H9 (cell line): ENCODE measurements around the gene TTLL12. TPM values are rescaled to one million over a fixed set of nuclear protein-coding genes. Genes with fewer than 3 reads are reported as not detected.

ENCODE experiments used
- DNase-seq: peaks from one replicate; pipeline ENCODE4 v3.0.0-alpha.2; 2017
- H2AFZ ChIP-seq: one replicate; pipeline ENCODE4 v1.6.1; 2013; ENCODE audit warnings: mild to moderate bottlenecking, low read length, control low read depth, moderate library complexity
- H2AK5ac ChIP-seq: 2 replicates; pipeline ENCODE4 v1.6.1; 2013; ENCODE audit warnings: low read length, control low read depth, mixed read lengths; ENCODE audit not compliant: insufficient read length
- H2BK120ac ChIP-seq: one replicate; pipeline ENCODE4 v1.6.1; 2013; ENCODE audit warnings: low read depth, mild to moderate bottlenecking, low read length, control low read depth, inconsistent platforms; ENCODE audit not compliant: poor library complexity, severe bottlenecking
- H2BK12ac ChIP-seq: 2 replicates; pipeline ENCODE4 v1.6.1; 2013; ENCODE audit warnings: low read length, control low read depth, mixed read lengths, low read depth; ENCODE audit not compliant: insufficient read length
- H2BK15ac ChIP-seq: 2 replicates; pipeline ENCODE4 v1.6.1; 2013; ENCODE audit warnings: low read depth, low read length, control low read depth
- H2BK20ac ChIP-seq: one replicate; pipeline ENCODE4 v1.6.1; 2013; ENCODE audit warnings: low read depth, mild to moderate bottlenecking, low read length, control low read depth, inconsistent platforms; ENCODE audit not compliant: poor library complexity, severe bottlenecking
- H2BK5ac ChIP-seq: 2 replicates; pipeline ENCODE4 v1.6.1; 2013; ENCODE audit warnings: low read length, control low read depth, mixed read lengths; ENCODE audit not compliant: insufficient read length
- H3K14ac ChIP-seq: 2 replicates; pipeline ENCODE4 v1.6.1; 2013; ENCODE audit warnings: low read length, control low read depth; ENCODE audit not compliant: insufficient read depth
- H3K18ac ChIP-seq: 2 replicates; pipeline ENCODE4 v1.6.1; 2013; ENCODE audit warnings: low read depth, mild to moderate bottlenecking, mixed read lengths, low read length, control low read depth; ENCODE audit not compliant: insufficient read length
- H3K23ac ChIP-seq: 2 replicates; pipeline ENCODE4 v1.6.1; 2013; ENCODE audit warnings: low read length, control low read depth, mixed read lengths, low read depth; ENCODE audit not compliant: insufficient read length
- H3K23me2 ChIP-seq: 2 replicates; pipeline ENCODE4 v1.6.1; 2013; ENCODE audit warnings: low read depth, mild to moderate bottlenecking, mixed read lengths, low read length, control low read depth; ENCODE audit not compliant: insufficient read length, poor library complexity, severe bottlenecking
- H3K27ac ChIP-seq: 2 replicates; pipeline ENCODE4 v1.5.1; 2013; ENCODE audit warnings: low read length, control low read depth, mixed read lengths, low read depth; ENCODE audit not compliant: insufficient read length
- H3K27me3 ChIP-seq: 2 replicates; pipeline ENCODE4 v1.6.1; 2013; ENCODE audit warnings: low read length, control low read depth, inconsistent platforms; ENCODE audit not compliant: insufficient read depth
- H3K4ac ChIP-seq: 2 replicates; pipeline ENCODE4 v1.6.1; 2013; ENCODE audit warnings: low read depth, mild to moderate bottlenecking, control low read depth, inconsistent platforms, low read length, moderate library complexity
- H3K4me1 ChIP-seq: 2 replicates; pipeline ENCODE4 v1.6.1; 2013; ENCODE audit warnings: low read length, control low read depth, inconsistent platforms; ENCODE audit not compliant: insufficient read depth
- H3K4me2 ChIP-seq: 2 replicates; pipeline ENCODE4 v1.6.1; 2013; ENCODE audit warnings: low read length, control low read depth, mixed read lengths; ENCODE audit not compliant: insufficient read length, insufficient read depth
- H3K56ac ChIP-seq: 2 replicates; pipeline ENCODE4 v1.6.1; 2013; ENCODE audit warnings: low read depth, mild to moderate bottlenecking, mixed read lengths, low read length, control low read depth; ENCODE audit not compliant: insufficient read length
- H3K79me1 ChIP-seq: 2 replicates; pipeline ENCODE4 v1.6.1; 2013; ENCODE audit warnings: low read depth, mild to moderate bottlenecking, moderate library complexity, low read length, control low read depth, inconsistent platforms; ENCODE audit not compliant: insufficient read depth, poor library complexity, severe bottlenecking
- H3K79me2 ChIP-seq: 2 replicates; pipeline ENCODE4 v1.6.1; 2013; ENCODE audit warnings: low read length, control low read depth, inconsistent platforms; ENCODE audit not compliant: insufficient read depth
- H3K9ac ChIP-seq: 2 replicates; pipeline ENCODE4 v1.6.1; 2013; ENCODE audit warnings: low read length, control low read depth, mixed read lengths; ENCODE audit not compliant: insufficient read length; ENCODE audit errors: extremely low read depth
- H3K9me3 ChIP-seq: one replicate; pipeline ENCODE4 v1.6.1; 2013; ENCODE audit warnings: low read depth, low read length, inconsistent platforms; ENCODE audit not compliant: control insufficient read depth
- H3T11ph ChIP-seq: one replicate; pipeline ENCODE4 v1.6.1; 2013; ENCODE audit warnings: mild to moderate bottlenecking, low read length, control low read depth, inconsistent platforms
- H4K20me1 ChIP-seq: one replicate; pipeline ENCODE4 v1.6.1; 2013; ENCODE audit not compliant: control insufficient read depth, insufficient read length, insufficient read depth
- H4K5ac ChIP-seq: 2 replicates; pipeline ENCODE4 v1.6.1; 2013; ENCODE audit warnings: low read depth, mild to moderate bottlenecking, mixed read lengths, low read length, control low read depth; ENCODE audit not compliant: insufficient read length
- H4K8ac ChIP-seq: replicated peaks from 2 replicates; pipeline ENCODE4 v1.6.1; 2013; ENCODE audit warnings: low read length, control low read depth, mixed read lengths, low read depth; ENCODE audit not compliant: insufficient read length
- H4K91ac ChIP-seq: 2 replicates; pipeline ENCODE4 v1.6.1; 2013; ENCODE audit warnings: low read depth, mild to moderate bottlenecking, moderate library complexity, mixed read lengths, low read length, control low read depth; ENCODE audit not compliant: insufficient read length
- H3K27ac Mint-ChIP-seq, 3 experiments: 2 replicates in 2 of 3; 3 replicates in 1 of 3; pipeline ENCODE4 v1.8.0; 2020 to 2021; ENCODE audit warnings: mixed read lengths in 3 of 3, mild to moderate bottlenecking in 1 of 3, moderate library complexity in 1 of 3
- H3K27me3 Mint-ChIP-seq: 2 replicates; pipeline ENCODE4 v1.8.0; 2021; ENCODE audit warnings: low read depth, mild to moderate bottlenecking, moderate library complexity, mixed read lengths
- H3K36me3 Mint-ChIP-seq, 3 experiments: 2 replicates in 2 of 3; 3 replicates in 1 of 3; pipeline ENCODE4 v1.8.0; 2020 to 2021; ENCODE audit warnings: low read depth in 3 of 3, mixed read lengths in 3 of 3; ENCODE audit not compliant: insufficient read depth in 1 of 3
- H3K4me1 Mint-ChIP-seq, 2 experiments: 2 replicates each; pipeline ENCODE4 v1.8.0; 2020; ENCODE audit warnings: mixed read lengths in 2 of 2
- H3K4me3 Mint-ChIP-seq, 2 experiments: 2 replicates in 1 of 2; 3 replicates in 1 of 2; pipeline ENCODE4 v1.8.0; 2020 to 2021; ENCODE audit warnings: mild to moderate bottlenecking in 2 of 2, mixed read lengths in 2 of 2, moderate library complexity in 1 of 2
- H3K9me3 Mint-ChIP-seq, 2 experiments: 2 replicates in 1 of 2; 3 replicates in 1 of 2; pipeline ENCODE4 v1.8.0; 2020; ENCODE audit warnings: mild to moderate bottlenecking in 2 of 2, mixed read lengths in 2 of 2, moderate library complexity in 1 of 2
- CTCF ChIP-seq: fragments of 200-600 bp; sonication (generic); conservative IDR thresholded peaks from 3 replicates; pipeline ENCODE4 v1.8.0; 2021; ENCODE audit warnings: antibody characterized with exemption, mild to moderate bottlenecking
- WGBS: extraction: QIAGEN DNeasy Blood & Tissue Kit; methylation state at CpG from one replicate; pipeline ENCODE4 v1.1.7; 2013; ENCODE audit warnings: missing lambda C conversion rate, low lambda C conversion rate, mixed read lengths; ENCODE audit not compliant: insufficient read length; ENCODE audit errors: extremely low coverage; 5-methylcytosine and 5-hydroxymethylcytosine counted together
- total RNA-seq: library from RNA; stranded (reverse); gene quantifications from 2 replicates; pipeline ENCODE4 v1.2.1, GENCODE V29; 2021

The TTLL12 gene
- total RNA-seq, 1 experiment from 2014 or later: 89.6 TPM

GRCh38 chr22:43157874-43158546 is 28.9 kb downstream of the TTLL12 start:
- Histone ChIP-seq H2BK5ac (no peak overlapping the region), H2AFZ (no peak overlapping the region), H4K8ac (no peak overlapping the region), H3K4ac (no peak overlapping the region), H3K27ac (no peak overlapping the region), H2AK5ac (no peak overlapping the region), H3K56ac (no peak overlapping the region), H2BK120ac (no peak overlapping the region), H3K79me2 (no peaks in the 10 kb centered on the region), H3K9me3 (no peaks in the 10 kb centered on the region), H4K20me1 (no peaks in the 10 kb centered on the region), H3K14ac (peak overlapping the region; percentile 25; the same call in 1 of the 2 replicates), H2BK20ac (no peak overlapping the region), H3K18ac (no peak overlapping the region), H3K23ac (no peak overlapping the region), H3T11ph (no peak overlapping the region), H3K79me1 (no peaks in the 10 kb centered on the region), H4K5ac (no peak overlapping the region), H2BK12ac (no peak overlapping the region), H3K4me2 (no peak overlapping the region), H3K27me3 (no peaks in the 10 kb centered on the region), H3K9ac (no peak overlapping the region), H3K4me1 (no peaks in the 10 kb centered on the region), H3K23me2 (no peaks in the 10 kb centered on the region), H2BK15ac (no peak overlapping the region), H4K91ac (no peak overlapping the region)
- WGBS: no CpG with 5 or more reads among the region's 9 CpGs
- peaks cover 4% of the 10 kb centered on the region for H3K27me3 Mint-ChIP-seq
- H3K4me1 Mint-ChIP-seq: peaks cover 0 to 14% of the 10 kb centered on the region in 2 experiments; a peak in 3 of 4 replicates
- DNase-seq: no peak
- H3K4me3 Mint-ChIP-seq: no peak overlapping the region
- H3K36me3 Mint-ChIP-seq: no peaks in the 10 kb centered on the region
- no peak for TF ChIP-seq CTCF
- no peaks in the 10 kb centered on the region for H3K9me3 Mint-ChIP-seq
- peak overlapping the region in 1 of 3 experiments; percentile 88; a peak in 1 of 7 replicates for H3K27ac Mint-ChIP-seq
